HepG2 (cell line): ENCODE data around the gene FGFR1OP2. TPM values are rescaled to one million over a fixed set of nuclear protein-coding genes. Genes with fewer than 3 reads are reported as not detected.

Experiments used
- CBX2 ChIP-seq, 2 experiments: fragments of 200-600 bp in 1 of 2; sonication (generic); formaldehyde crosslinking in 1 of 2; IDR thresholded peaks; 2 replicates each; pipeline versions ENCODE4 v1.7.0 to v1.8.1; 2018 to 2022; ENCODE audit warnings: low read depth in 2 of 2, low read length in 1 of 2, mild to moderate bottlenecking in 1 of 2, missing genetic modification reagents in 1 of 2
- KAT8 ChIP-seq: IDR thresholded peaks from 2 replicates; pipeline ENCODE4 v1.6.1; 2016; ENCODE audit warnings: missing genetic modification reagents, missing compliant biosample characterization
- MXD1 ChIP-seq: sonication (generic); formaldehyde crosslinking; IDR thresholded peaks from 2 replicates; pipeline ENCODE4 v1.4.0; 2020; ENCODE audit warnings: mild to moderate bottlenecking, missing genetic modification reagents
- MXD3 ChIP-seq: IDR thresholded peaks from 2 replicates; pipeline ENCODE4 v1.6.1; 2016; ENCODE audit warnings: mild to moderate bottlenecking, missing biosample characterization, missing genetic modification reagents
- TFE3 ChIP-seq: IDR thresholded peaks from 2 replicates; pipeline ENCODE4 v1.6.1; 2016
- TMF1 ChIP-seq: sonication (generic); formaldehyde crosslinking; IDR thresholded peaks from 2 replicates; pipeline ENCODE4 v1.8.1; 2022; ENCODE audit warnings: low read depth, missing genetic modification reagents
- YEATS2 ChIP-seq: sonication (generic); formaldehyde crosslinking; IDR thresholded peaks from 2 replicates; pipeline ENCODE4 v1.4.0; 2020; ENCODE audit warnings: missing genetic modification reagents, borderline replicate concordance
- ZNF30 ChIP-seq: sonication (generic); formaldehyde crosslinking; IDR thresholded peaks from 2 replicates; pipeline ENCODE4 v1.5.0; 2020; ENCODE audit warnings: mild to moderate bottlenecking, missing genetic modification reagents
- ZNF331 ChIP-seq: sonication (generic); formaldehyde crosslinking; IDR thresholded peaks from 2 replicates; pipeline ENCODE4 v1.4.0; 2020; ENCODE audit warnings: missing genetic modification reagents
- ZNF660 ChIP-seq: sonication (generic); formaldehyde crosslinking; IDR thresholded peaks from 2 replicates; pipeline ENCODE4 v1.5.1; 2020; ENCODE audit warnings: mild to moderate bottlenecking, low read depth, missing genetic modification reagents, borderline replicate concordance
- ZNF674 ChIP-seq: sonication (generic); formaldehyde crosslinking; IDR thresholded peaks from 2 replicates; pipeline ENCODE4 v1.5.0; 2020; ENCODE audit warnings: low read depth, mild to moderate bottlenecking, missing genetic modification reagents
- ZNF737 ChIP-seq: sonication (generic); formaldehyde crosslinking; IDR thresholded peaks from 2 replicates; pipeline ENCODE4 v1.5.0; 2020; ENCODE audit warnings: missing genetic modification reagents, mild to moderate bottlenecking, borderline replicate concordance
- polyA plus RNA-seq, 8 experiments: library from polyadenylated mRNA; depleted of rRNA in 3 of 8; stranded (reverse) in 7 of 8; unstranded in 1 of 8; fragments of >200 nt; fragmentation: Illumina TruSeq in 4 of 8; extraction: Trizol in 4 of 8; gene quantifications; 2 replicates each; pipeline versions ENCODE4 v1.2.1 to v1.2.3, GENCODE V29; 2011 to 2016; ENCODE audit warnings: low read depth in 4 of 8, missing spikeins in 1 of 8, mixed read lengths in 1 of 8; ENCODE audit not compliant: insufficient read depth in 1 of 8
- total RNA-seq, 5 experiments: library from RNA; depleted of rRNA; stranded (reverse); fragments of >200 nt; fragmentation: Illumina TruSeq; extraction: Trizol; gene quantifications; 2 replicates each; pipeline ENCODE4 v1.2.3, GENCODE V29; 2016; ENCODE audit warnings: low read depth in 1 of 5
- TF ChIP-seq, protein P1 (sequence below): sonication (generic); formaldehyde crosslinking; IDR thresholded peaks from 2 replicates; pipeline ENCODE4 v1.8.0; 2022; ENCODE audit warnings: missing genetic modification reagents, mild to moderate bottlenecking, moderate library complexity, borderline replicate concordance
- TF ChIP-seq, protein P2 (sequence below): sonication (generic); formaldehyde crosslinking; IDR thresholded peaks from 2 replicates; pipeline ENCODE4 v1.4.0; 2020; ENCODE audit warnings: mild to moderate bottlenecking, missing genetic modification reagents

FGFR1OP2 gene
- total and polyA plus RNA-seq, 2 of the 13 experiments (the other 11 are each of a cell fraction or from before 2014, with no cell fraction given) = 18.3 to 38.1 TPM

GRCh38 chr12:26937863-26938700 is at the start of gene FGFR1OP2, which contains the start of gene INTS13 (continued):
- peak; percentile 47 for TF ChIP-seq MXD1 (CRISPR knock-in tag)
- TF ChIP-seq ZNF660 = no peak
- TF ChIP-seq, protein P1, sequence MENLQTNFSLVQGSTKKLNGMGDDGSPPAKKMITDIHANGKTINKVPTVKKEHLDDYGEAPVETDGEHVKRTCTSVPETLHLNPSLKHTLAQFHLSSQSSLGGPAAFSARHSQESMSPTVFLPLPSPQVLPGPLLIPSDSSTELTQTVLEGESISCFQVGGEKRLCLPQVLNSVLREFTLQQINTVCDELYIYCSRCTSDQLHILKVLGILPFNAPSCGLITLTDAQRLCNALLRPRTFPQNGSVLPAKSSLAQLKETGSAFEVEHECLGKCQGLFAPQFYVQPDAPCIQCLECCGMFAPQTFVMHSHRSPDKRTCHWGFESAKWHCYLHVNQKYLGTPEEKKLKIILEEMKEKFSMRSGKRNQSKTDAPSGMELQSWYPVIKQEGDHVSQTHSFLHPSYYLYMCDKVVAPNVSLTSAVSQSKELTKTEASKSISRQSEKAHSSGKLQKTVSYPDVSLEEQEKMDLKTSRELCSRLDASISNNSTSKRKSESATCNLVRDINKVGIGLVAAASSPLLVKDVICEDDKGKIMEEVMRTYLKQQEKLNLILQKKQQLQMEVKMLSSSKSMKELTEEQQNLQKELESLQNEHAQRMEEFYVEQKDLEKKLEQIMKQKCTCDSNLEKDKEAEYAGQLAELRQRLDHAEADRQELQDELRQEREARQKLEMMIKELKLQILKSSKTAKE = no peak; the same call in 1 of the 2 replicates
- TF ChIP-seq, protein P2, sequence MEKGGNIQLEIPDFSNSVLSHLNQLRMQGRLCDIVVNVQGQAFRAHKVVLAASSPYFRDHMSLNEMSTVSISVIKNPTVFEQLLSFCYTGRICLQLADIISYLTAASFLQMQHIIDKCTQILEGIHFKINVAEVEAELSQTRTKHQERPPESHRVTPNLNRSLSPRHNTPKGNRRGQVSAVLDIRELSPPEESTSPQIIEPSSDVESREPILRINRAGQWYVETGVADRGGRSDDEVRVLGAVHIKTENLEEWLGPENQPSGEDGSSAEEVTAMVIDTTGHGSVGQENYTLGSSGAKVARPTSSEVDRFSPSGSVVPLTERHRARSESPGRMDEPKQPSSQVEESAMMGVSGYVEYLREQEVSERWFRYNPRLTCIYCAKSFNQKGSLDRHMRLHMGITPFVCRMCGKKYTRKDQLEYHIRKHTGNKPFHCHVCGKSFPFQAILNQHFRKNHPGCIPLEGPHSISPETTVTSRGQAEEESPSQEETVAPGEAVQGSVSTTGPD (CRISPR knock-in tag) = no peak
- TF ChIP-seq TMF1 (CRISPR knock-in tag) = peak; percentile 56; the same call in 1 of the 2 replicates
- no peak for TF ChIP-seq CBX2 (IDR thresholded peaks at IDR 0.05; ENCODE audit: low read depth, low read length)
- TF ChIP-seq CBX2 (CRISPR knock-in tag; IDR thresholded peaks at IDR 0.05; ENCODE audit: low read depth) = no peak
- TF ChIP-seq ZNF30 (CRISPR knock-in tag) = no peak
- peak; percentile 93 for TF ChIP-seq YEATS2
- peak; percentile 25 for TF ChIP-seq ZNF331 (CRISPR knock-in tag)
- TF ChIP-seq TFE3 (CRISPR knock-in tag) = no peak
- TF ChIP-seq KAT8 (CRISPR knock-in tag) = peak; percentile 54
- TF ChIP-seq ZNF737 (CRISPR knock-in tag) = no peak
- no peak for TF ChIP-seq ZNF674 (CRISPR knock-in tag)
- TF ChIP-seq MXD3 (CRISPR knock-in tag) = peak; percentile 35; the same call in 1 of the 2 replicates
